Measurements from ENCODE around the gene SFMBT1. TPM values are rescaled to one million over a fixed set of nuclear protein-coding genes. Genes with fewer than 3 reads are reported as not detected.

SFMBT1 gene
- total and polyA plus RNA-seq, 4 donors = 4.4 to 17.8 (median 10.4) TPM

DNA sequence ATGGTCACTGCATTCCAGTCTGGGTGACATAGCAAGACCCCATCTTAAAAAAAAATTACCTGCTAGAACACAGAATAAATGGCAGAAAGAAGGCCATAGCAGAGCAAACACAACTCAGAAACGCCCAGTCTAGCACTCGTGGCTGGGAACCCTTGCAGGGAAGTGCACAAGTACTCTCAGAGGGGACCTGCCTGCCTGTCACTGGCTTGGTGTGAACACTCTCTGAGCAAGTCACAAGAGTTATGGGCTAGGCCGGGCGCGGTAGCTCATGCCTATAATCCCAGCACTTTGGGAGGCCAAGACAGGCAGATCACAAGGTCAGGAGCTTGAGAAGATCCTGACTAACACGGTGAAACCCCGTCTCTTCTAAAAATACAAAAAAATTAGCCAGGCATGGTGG, 17.2 kb downstream of the SFMBT1 start:
- Histone ChIP-seq H3K4me1 (ENCODE audit: control insufficient read depth in 4 of 4, insufficient read depth in 4 of 4, low read length in 3 of 4) (peaks cover 0 to 10% (median 4%) of the 10 kb centered on the region in 4 donors), H3K36me3 (ENCODE audit: control insufficient read depth in 4 of 4, insufficient read depth in 3 of 4, low read depth in 1 of 4, low read length in 3 of 4) (no peaks in the 10 kb centered on the region), H3K9me3 (ENCODE audit: control insufficient read depth in 4 of 4, low read length in 3 of 4) (no peaks in the 10 kb centered on the region), H3K9ac (ENCODE audit: low read depth in 1 of 2, low read length in 2 of 2) (no peak overlapping the region), H3K27me3 (ENCODE audit: control insufficient read depth in 4 of 4, insufficient read depth in 4 of 4, low read length in 3 of 4) (no peaks in the 10 kb centered on the region), H3K27ac (ENCODE audit: low read depth in 1 of 2, low read length in 2 of 2) (no peak overlapping the region), H3K4me3 (ENCODE audit: low read depth in 1 of 3, low read length in 3 of 3) (no peak overlapping the region)
- DNase-seq (ENCODE audit: low spot score) = no peak
- 93% methylated on average over 7 of the region's 7 CpGs for WGBS
- TF ChIP-seq EGR1 (IDR thresholded peaks at IDR 0.05; ENCODE audit: low read depth in 2 of 2) = no peak
- no peak for TF ChIP-seq RAD21 (IDR thresholded peaks at IDR 0.05)
- TF ChIP-seq HNF4A (conservative IDR thresholded peaks at IDR 0.05) = no peak
- no peak for TF ChIP-seq FOXA2 (IDR thresholded peaks at IDR 0.05)
- no peak for TF ChIP-seq GABPA (IDR thresholded peaks at IDR 0.05 in 1 of 2, conservative IDR thresholded peaks at IDR 0.05 in 1 of 2)
- TF ChIP-seq, protein P1, sequence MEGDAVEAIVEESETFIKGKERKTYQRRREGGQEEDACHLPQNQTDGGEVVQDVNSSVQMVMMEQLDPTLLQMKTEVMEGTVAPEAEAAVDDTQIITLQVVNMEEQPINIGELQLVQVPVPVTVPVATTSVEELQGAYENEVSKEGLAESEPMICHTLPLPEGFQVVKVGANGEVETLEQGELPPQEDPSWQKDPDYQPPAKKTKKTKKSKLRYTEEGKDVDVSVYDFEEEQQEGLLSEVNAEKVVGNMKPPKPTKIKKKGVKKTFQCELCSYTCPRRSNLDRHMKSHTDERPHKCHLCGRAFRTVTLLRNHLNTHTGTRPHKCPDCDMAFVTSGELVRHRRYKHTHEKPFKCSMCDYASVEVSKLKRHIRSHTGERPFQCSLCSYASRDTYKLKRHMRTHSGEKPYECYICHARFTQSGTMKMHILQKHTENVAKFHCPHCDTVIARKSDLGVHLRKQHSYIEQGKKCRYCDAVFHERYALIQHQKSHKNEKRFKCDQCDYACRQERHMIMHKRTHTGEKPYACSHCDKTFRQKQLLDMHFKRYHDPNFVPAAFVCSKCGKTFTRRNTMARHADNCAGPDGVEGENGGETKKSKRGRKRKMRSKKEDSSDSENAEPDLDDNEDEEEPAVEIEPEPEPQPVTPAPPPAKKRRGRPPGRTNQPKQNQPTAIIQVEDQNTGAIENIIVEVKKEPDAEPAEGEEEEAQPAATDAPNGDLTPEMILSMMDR (IDR thresholded peaks at IDR 0.05; ENCODE audit: low read depth, low read length, missing input control) = no peak
- TF ChIP-seq JUND (IDR thresholded peaks at IDR 0.05) = no peak
- TF ChIP-seq, protein P2, sequence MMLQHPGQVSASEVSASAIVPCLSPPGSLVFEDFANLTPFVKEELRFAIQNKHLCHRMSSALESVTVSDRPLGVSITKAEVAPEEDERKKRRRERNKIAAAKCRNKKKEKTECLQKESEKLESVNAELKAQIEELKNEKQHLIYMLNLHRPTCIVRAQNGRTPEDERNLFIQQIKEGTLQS (IDR thresholded peaks at IDR 0.05) = no peak
- TF ChIP-seq, protein P3, sequence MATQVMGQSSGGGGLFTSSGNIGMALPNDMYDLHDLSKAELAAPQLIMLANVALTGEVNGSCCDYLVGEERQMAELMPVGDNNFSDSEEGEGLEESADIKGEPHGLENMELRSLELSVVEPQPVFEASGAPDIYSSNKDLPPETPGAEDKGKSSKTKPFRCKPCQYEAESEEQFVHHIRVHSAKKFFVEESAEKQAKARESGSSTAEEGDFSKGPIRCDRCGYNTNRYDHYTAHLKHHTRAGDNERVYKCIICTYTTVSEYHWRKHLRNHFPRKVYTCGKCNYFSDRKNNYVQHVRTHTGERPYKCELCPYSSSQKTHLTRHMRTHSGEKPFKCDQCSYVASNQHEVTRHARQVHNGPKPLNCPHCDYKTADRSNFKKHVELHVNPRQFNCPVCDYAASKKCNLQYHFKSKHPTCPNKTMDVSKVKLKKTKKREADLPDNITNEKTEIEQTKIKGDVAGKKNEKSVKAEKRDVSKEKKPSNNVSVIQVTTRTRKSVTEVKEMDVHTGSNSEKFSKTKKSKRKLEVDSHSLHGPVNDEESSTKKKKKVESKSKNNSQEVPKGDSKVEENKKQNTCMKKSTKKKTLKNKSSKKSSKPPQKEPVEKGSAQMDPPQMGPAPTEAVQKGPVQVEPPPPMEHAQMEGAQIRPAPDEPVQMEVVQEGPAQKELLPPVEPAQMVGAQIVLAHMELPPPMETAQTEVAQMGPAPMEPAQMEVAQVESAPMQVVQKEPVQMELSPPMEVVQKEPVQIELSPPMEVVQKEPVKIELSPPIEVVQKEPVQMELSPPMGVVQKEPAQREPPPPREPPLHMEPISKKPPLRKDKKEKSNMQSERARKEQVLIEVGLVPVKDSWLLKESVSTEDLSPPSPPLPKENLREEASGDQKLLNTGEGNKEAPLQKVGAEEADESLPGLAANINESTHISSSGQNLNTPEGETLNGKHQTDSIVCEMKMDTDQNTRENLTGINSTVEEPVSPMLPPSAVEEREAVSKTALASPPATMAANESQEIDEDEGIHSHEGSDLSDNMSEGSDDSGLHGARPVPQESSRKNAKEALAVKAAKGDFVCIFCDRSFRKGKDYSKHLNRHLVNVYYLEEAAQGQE (IDR thresholded peaks at IDR 0.05) = no peak
- TF ChIP-seq, protein P4, sequence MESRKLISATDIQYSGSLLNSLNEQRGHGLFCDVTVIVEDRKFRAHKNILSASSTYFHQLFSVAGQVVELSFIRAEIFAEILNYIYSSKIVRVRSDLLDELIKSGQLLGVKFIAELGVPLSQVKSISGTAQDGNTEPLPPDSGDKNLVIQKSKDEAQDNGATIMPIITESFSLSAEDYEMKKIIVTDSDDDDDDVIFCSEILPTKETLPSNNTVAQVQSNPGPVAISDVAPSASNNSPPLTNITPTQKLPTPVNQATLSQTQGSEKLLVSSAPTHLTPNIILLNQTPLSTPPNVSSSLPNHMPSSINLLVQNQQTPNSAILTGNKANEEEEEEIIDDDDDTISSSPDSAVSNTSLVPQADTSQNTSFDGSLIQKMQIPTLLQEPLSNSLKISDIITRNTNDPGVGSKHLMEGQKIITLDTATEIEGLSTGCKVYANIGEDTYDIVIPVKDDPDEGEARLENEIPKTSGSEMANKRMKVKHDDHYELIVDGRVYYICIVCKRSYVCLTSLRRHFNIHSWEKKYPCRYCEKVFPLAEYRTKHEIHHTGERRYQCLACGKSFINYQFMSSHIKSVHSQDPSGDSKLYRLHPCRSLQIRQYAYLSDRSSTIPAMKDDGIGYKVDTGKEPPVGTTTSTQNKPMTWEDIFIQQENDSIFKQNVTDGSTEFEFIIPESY (IDR thresholded peaks at IDR 0.05) = no peak
- TF ChIP-seq, protein P5, sequence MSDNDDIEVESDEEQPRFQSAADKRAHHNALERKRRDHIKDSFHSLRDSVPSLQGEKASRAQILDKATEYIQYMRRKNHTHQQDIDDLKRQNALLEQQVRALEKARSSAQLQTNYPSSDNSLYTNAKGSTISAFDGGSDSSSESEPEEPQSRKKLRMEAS (IDR thresholded peaks at IDR 0.05) = no peak

DNA sequence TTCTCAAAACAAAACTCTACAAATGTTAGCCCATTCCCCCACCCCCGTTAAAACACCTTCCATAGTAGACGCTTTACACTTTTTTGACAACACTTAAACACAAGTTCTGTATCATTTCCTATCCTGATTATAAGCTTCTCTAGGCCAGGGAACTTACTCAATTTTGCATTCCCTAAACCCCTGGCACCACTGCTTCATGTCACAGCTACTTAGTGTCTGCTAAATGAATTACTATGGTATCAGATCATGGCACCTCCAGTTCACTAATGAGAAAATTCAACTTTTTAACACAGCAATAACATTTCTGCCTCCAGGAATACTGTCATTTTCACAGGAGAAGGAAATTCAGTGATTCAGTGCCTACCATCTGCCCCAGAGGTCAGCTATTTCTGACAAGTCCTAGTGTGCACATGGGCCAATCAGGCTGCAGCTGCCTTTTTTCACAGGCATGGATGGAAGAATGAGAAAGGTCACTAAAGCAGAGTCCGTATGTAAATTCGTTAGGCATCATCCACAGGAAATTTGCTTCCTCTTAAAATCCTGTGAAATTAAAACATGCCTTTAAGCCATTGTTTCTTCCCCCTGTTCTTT, 18.5 kb downstream of the SFMBT1 start:
- H3K4me3 ChIP-seq (ENCODE audit: low read depth in 1 of 3, low read length in 3 of 3) = no peak overlapping the region
- TF ChIP-seq RAD21 (IDR thresholded peaks at IDR 0.05) (no peak), EGR1 (IDR thresholded peaks at IDR 0.05; ENCODE audit: low read depth in 2 of 2) (no peak), FOXA2 (IDR thresholded peaks at IDR 0.05) (no peak)
- TF ChIP-seq, protein P5 (IDR thresholded peaks at IDR 0.05) = no peak
- no peaks in the 10 kb centered on the region for H3K27me3 ChIP-seq (ENCODE audit: control insufficient read depth in 4 of 4, insufficient read depth in 4 of 4, low read length in 3 of 4)
- H3K4me1 ChIP-seq (ENCODE audit: control insufficient read depth in 4 of 4, insufficient read depth in 4 of 4, low read length in 3 of 4) = peaks cover 0 to 5% (median 3%) of the 10 kb centered on the region in 4 donors
- H3K9me3 ChIP-seq (ENCODE audit: control insufficient read depth in 4 of 4, low read length in 3 of 4) = no peaks in the 10 kb centered on the region
- no peak for DNase-seq (ENCODE audit: low spot score)
- H3K27ac ChIP-seq (ENCODE audit: low read depth in 1 of 2, low read length in 2 of 2) = no peak overlapping the region
- 84% methylated on average over 4 of the region's 4 CpGs for WGBS
- H3K36me3 ChIP-seq (ENCODE audit: control insufficient read depth in 4 of 4, insufficient read depth in 3 of 4, low read depth in 1 of 4, low read length in 3 of 4) = no peaks in the 10 kb centered on the region
- no peak overlapping the region for H3K9ac ChIP-seq (ENCODE audit: low read depth in 1 of 2, low read length in 2 of 2)

All from liver (tissue), 9 donors.